H7 (cell line): ENCODE measurements around the gene ATG4D. TPM values are rescaled to one million over a fixed set of nuclear protein-coding genes. Genes with fewer than 3 reads are reported as not detected.

Experiments used
- DNase-seq: peaks from one replicate; pipeline ENCODE4 v3.0.0; 2012
- H3K27me3 ChIP-seq: 2 replicates; pipeline ENCODE4 v1.6.0; 2011; ENCODE audit warnings: mild to moderate bottlenecking, low read length; ENCODE audit not compliant: control insufficient read depth, insufficient read depth
- H3K36me3 ChIP-seq: replicated peaks from 2 replicates; pipeline ENCODE4 v1.5.1; 2011; ENCODE audit warnings: low read length; ENCODE audit not compliant: control insufficient read depth, insufficient read depth
- H3K4me3 ChIP-seq: 2 replicates; pipeline ENCODE4 v1.5.1; 2011; ENCODE audit warnings: low read depth, mild to moderate bottlenecking, control low read depth, low read length, moderate library complexity; ENCODE audit not compliant: insufficient read depth
- total RNA-seq: library from RNA; depleted of rRNA; stranded (reverse); fragments of >200 nt; shearing (Covaris generic); gene quantifications from 2 replicates; pipeline ENCODE4 v1.2.3, GENCODE V29; 2014; rRNA removed

Gene ATG4D
- 95.6 and 105 TPM in 2 replicates for total RNA-seq

DNA sequence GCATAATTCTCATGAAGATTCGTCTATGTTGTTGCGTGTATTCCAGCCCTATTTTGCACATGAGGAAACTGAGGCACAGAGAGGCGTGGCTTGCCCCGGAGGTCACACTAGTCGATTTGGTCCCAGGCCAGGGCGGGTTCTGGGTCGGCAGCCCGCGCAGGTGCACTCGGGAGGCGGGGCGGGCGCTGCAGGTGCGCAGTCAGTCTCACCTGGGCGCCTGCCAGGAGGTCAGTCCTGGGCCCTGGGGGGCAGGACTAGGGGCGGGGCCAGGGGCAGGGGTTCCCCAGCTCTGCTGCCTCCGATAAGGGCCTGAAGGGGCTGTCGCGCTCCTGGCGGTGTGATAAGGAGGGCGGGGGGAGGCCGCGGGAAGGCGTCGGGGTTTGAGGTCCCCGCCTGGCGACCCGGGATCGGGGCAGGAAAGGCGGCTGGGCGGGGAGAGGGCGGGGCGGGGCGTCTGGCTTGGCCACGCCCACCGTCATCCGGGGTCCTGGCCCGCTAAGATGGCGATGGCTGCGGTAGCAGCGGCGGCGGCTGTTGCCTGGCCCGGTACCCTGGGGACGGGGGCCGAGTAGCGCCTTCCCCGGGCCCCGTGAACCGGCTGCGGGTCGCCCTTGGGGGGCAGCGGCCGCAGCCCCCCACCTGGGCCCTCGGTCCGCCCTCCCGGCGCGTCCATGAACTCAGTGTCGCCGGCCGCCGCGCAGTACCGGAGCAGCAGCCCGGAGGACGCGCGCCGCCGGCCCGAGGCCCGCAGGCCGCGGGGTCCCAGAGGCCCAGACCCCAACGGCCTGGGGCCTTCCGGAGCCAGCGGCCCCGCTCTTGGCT is at the start of gene ATG4D:
ATG4D (plus strand) TSS at position 485 of the 822 bp plus-strand sequence; CDS start at position 672, 187 bp downstream.
- peak within 1 kb of the TSS; percentile 85 for H3K4me3 ChIP-seq
- H3K27me3 ChIP-seq: no peaks in the 10 kb centered on the region
- DNase-seq: peak; percentile 100
- peaks cover 8% of the 10 kb centered on the region for H3K36me3 ChIP-seq

DNA sequence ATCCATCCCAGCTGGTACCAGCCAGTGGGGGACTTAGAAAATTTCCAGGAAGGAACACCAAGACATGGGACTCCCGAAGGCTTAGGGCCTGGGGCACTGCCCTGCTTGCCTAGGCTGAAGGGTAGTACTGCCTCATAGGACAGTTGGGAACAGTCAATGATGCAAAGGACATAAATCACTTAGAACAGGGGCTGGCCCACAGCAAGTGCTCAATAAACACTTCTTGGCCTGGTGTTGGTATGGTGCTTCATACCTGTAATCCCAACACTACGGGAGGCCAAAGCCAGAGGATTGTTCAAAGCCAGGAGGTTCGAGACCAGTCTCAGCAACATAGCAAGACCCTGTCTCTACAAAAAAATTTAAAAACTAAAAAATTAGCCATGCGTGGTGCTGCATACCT is 46.3 kb upstream of the ATG4D start:
- no peak overlapping the region for H3K4me3 ChIP-seq
- peak; percentile 21 for DNase-seq
- H3K36me3 ChIP-seq: peaks cover 21% of the 10 kb centered on the region
- H3K27me3 ChIP-seq: no peaks in the 10 kb centered on the region

- Histone ChIP-seq H3K27me3 (no peaks in the 10 kb centered on the region; the same call in 1 of the 2 replicates), H3K36me3 (peaks cover 19% of the 10 kb centered on the region), H3K4me3 (no peak overlapping the region)
- DNase-seq: peak; percentile 89
These were observed 44.0 kb upstream of the ATG4D start for GRCh38 chr19:10499550-10500246.

DNA sequence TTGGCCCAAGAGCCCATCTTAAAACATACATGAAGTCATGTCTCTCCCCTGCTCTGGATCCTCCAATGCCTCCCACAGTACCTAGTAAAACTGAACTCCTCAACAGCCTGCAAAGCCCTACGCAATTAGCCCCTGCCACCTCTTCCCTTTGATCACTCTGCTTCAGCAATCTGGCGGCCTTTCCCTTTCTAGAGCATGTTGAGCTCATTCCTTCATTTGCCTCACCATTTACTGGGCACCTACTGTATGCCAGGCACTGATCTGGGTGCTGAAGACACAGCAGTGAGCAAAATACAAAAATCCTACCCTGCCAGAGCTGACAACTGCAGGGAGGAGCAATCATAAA is 43.5 kb upstream of the ATG4D start:
- Histone ChIP-seq H3K4me3 (no peak overlapping the region), H3K27me3 (no peaks in the 10 kb centered on the region; the same call in 1 of the 2 replicates), H3K36me3 (peaks cover 17% of the 10 kb centered on the region)
- no peak for DNase-seq

DNA sequence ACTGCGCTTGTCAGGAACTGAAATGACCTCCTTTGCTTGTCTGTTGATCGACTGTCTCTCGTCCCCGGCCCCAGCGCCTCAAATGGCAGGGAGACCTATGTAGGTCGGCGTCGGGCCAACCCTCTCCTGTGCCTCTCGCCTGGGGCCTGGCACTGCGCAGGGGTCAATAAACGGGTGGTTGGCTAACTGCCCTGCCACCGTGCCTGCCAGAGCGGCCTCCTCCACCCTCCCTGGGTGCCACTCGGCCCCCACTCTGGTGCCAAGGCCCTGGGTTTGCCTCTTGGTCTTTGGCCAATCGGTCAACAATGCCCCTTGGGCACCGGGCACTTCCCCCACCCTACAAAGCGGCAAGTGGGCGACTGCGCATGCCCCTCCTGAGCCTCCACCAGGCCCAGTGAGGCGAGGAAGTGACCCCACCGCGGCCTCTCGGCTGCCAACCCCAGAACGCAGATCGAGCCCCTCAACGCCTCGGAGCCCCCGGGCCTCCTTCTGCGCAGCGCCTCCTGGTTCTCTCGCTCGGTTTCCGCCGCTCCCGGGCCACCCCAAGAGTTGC is 41.7 kb upstream of the ATG4D start:
- DNase-seq: peak; percentile 86

GRCh38 chr19:10502524-10503001 is 41.1 kb upstream of the ATG4D start:
- peak overlapping the region; percentile 93 for H3K4me3 ChIP-seq
- DNase-seq: peak; percentile 98
- no peaks in the 10 kb centered on the region; the same call in 1 of the 2 replicates for H3K27me3 ChIP-seq
- peaks cover 14% of the 10 kb centered on the region for H3K36me3 ChIP-seq

More for the DNA sequence above, 41.7 kb upstream of the ATG4D start:
- H3K27me3 ChIP-seq: no peaks in the 10 kb centered on the region; the same call in 1 of the 2 replicates
- H3K36me3 ChIP-seq: peaks cover 15% of the 10 kb centered on the region
- peak overlapping the region; percentile 93 for H3K4me3 ChIP-seq

DNA sequence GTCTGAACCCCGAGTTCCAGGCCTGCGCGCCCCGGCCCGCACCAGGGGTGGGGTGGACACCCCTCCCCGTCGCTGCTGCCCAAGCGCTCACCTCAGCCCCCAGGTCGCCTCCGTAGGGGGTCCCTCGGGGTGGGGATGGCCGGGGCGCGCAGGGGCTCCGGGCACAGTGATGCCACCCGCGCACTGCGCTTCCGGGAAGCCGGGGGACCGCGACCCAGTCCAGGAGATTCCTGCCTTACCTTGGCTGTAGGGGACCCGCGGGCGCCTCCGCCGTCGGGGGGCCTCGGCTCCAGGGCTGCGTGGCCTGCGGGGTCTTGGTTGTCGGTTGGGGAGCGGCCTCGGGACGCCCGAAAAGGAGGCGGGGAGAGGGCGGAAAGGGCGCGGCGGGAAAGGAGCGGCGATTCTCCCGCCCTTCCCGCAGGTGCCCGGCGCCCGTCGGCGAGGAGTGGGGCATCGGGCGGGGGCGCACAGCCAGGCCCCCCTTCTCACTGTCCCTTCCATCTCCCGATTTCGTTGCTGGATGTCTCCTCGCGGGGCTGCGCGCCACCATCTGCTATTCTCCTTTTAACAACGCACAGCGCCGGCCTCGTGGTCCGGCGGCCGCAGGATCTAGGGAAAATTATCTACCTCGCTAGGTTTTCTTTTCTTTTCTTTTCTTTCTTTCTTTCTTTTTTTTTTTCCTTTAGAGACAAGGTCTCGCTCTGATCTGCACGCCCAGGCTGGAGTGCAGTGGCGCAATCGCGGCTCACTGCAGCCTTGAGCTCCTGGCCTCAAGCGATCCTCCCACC is 40.5 kb upstream of the ATG4D start, which contains the start of gene KEAP1:
KEAP1 (minus strand) TSS at position 355 of the 788 bp plus-strand sequence. CDS start 3,323 bp downstream, outside the sequence.
- peaks cover 12% of the 10 kb centered on the region for H3K36me3 ChIP-seq
- peak within 1 kb of the TSS; percentile 93 for H3K4me3 ChIP-seq
- peak; percentile 89 for DNase-seq
- H3K27me3 ChIP-seq: no peaks in the 10 kb centered on the region; the same call in 1 of the 2 replicates

- peak; percentile 85 for DNase-seq
- no peaks in the 10 kb centered on the region for H3K36me3 ChIP-seq
- H3K27me3 ChIP-seq: no peaks in the 10 kb centered on the region; the same call in 1 of the 2 replicates
- H3K4me3 ChIP-seq: no peak overlapping the region
These were observed 38.0 kb upstream of the ATG4D start for GRCh38 chr19:10505583-10506229.

DNA sequence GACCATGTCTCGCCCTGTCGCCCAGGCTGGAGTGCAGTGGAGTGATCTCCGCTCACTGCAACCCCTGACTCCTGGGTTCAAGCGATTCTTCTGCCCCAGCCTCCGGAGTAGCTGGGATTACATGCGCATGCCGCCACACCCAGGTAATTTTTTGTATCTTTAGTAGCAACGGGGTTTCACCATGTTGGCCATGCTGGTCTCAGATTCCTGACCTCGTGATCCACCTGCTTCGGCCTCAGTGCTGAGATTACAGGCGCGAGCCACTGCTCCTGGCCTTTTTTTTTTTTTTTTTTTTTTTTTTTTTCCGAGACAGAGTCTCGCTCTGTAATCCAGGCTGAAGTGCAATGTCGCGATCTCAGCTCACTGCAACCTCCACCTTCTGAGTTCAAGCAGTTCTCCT is 35.7 kb upstream of the ATG4D start:
- no peak for DNase-seq
- Histone ChIP-seq H3K4me3 (no peak overlapping the region), H3K27me3 (peaks cover 1% of the 10 kb centered on the region; the same call in 1 of the 2 replicates), H3K36me3 (no peaks in the 10 kb centered on the region)

DNA sequence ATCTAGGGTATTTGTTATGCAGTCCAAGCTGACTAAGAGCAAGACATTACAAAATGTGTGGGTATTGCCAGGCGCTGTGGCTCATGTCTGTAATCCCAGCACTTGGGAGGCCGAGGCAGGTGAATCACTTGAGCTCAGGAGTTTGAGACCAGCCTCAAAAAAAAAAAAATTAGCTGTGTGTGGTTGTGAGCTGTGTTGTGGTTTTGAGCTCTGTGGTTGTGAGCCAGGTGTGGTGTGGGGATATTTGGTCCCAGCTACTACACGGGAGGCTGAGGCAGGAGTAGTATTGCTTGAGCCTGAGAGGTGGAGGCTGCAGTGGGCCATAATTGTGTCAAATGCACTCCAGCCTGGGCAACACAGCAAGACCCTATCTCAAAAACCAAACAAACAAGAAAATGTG is 35.0 kb upstream of the ATG4D start:
- H3K27me3 ChIP-seq: peaks cover 5% of the 10 kb centered on the region; the same call in 1 of the 2 replicates
- H3K36me3 ChIP-seq: no peaks in the 10 kb centered on the region
- no peak for DNase-seq
- no peak overlapping the region for H3K4me3 ChIP-seq

DNA sequence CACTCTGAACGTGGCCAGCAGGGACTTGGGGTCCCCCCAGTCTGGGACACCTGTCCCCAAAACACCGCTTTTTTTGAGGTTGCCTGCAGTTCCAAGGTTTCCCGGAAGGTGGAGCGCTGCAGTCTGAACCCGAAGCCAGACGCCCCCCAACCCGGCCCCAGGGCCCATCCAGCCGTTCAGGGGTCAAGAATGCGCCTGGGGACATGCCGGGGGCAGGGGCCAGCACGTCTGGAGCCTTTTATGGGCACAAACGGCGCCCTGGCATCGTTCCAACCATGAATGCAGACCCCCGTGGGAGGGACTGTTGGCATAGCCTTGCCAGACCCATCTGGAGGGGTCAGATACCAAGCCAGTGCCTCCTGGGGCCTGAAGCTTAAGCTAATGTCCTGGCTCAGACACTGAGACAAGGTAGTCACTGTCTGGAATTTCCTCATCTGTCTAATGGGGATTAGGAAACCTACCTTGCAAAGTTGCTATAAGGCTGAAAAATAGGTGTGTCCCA is 33.4 kb upstream of the ATG4D start:
- Histone ChIP-seq H3K4me3 (no peak overlapping the region), H3K36me3 (no peaks in the 10 kb centered on the region), H3K27me3 (peaks cover 16% of the 10 kb centered on the region; the same call in 1 of the 2 replicates)
- peak; percentile 92 for DNase-seq

DNA sequence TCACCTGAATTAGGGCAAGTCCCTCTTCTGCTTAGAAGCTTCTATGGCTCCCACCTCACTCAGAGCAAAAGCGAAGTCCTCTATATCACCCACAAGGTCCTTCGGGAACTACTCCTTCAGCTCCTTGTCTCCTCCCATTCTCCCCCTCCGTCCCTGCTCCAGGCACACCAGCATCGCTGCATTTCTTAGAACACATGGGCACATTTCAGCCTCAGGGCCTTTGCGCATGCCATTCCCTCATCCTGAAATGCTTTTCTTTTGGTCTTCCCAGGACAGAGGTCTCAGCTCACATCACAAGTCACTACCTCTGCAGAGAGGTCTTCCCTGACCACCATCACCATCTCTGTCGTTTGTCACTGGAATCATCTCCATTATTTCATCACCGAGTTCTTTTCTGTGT is 30.5 kb upstream of the ATG4D start:
- Histone ChIP-seq H3K27me3 (peaks cover 34% of the 10 kb centered on the region), H3K4me3 (no peak overlapping the region), H3K36me3 (no peaks in the 10 kb centered on the region)
- DNase-seq: peak; percentile 35
